AG08395 (cell line): ENCODE data around the gene MT1E.

Experiments used
- DNase-seq: peaks from one replicate; pipeline ENCODE4 v3.0.0; 2012; ENCODE audit warnings: mixed read lengths, low spot score

Gene MT1E

GRCh38 chr16:56626685-56627084 lies 1.1 kb downstream of the MT1E start:
- DNase-seq = no peak

- DNase-seq = no peak
Measured at GRCh38 chr16:56628486-56629350, 3.1 kb downstream of the MT1E start.

- DNase-seq = no peak
Measured at GRCh38 chr16:56629531-56629930, 4.0 kb downstream of the MT1E start.

GRCh38 chr16:56630134-56630533 lies 4.6 kb downstream of the MT1E start:
- DNase-seq = no peak

- no peak for DNase-seq
Measured at GRCh38 chr16:56631197-56631596, 5.6 kb downstream of the MT1E start.

- no peak for DNase-seq
Measured at GRCh38 chr16:56631832-56632155, 6.2 kb downstream of the MT1E start.

- DNase-seq = peak; percentile 31
Measured at GRCh38 chr16:56632156-56632847, 6.7 kb downstream of the MT1E start, which contains the start of gene MT1M. MT1M (plus strand) TSS chr16:56632659; CDS start chr16:56632732, 73 bp downstream.

- no peak for DNase-seq
Measured at GRCh38 chr16:56632848-56633365, 7.3 kb downstream of the MT1E start.

- DNase-seq = no peak
Measured at GRCh38 chr16:56633535-56633934, 8.0 kb downstream of the MT1E start.

- no peak for DNase-seq
Measured at GRCh38 chr16:56634715-56635440, 9.3 kb downstream of the MT1E start.

GRCh38 chr16:56635441-56635967 lies 9.9 kb downstream of the MT1E start:
- DNase-seq = no peak

- DNase-seq = no peak
Measured at GRCh38 chr16:56636616-56637413, 11.2 kb downstream of the MT1E start.

GRCh38 chr16:56637814-56638750 lies 12.5 kb downstream of the MT1E start, which contains the start of gene MT1A:
MT1A (plus strand) TSS chr16:56638666; CDS start chr16:56638739, 73 bp downstream.
- DNase-seq = peak; percentile 79

- no peak for DNase-seq
Measured at GRCh38 chr16:56639045-56639444, 13.5 kb downstream of the MT1E start.

- no peak for DNase-seq
Measured at GRCh38 chr16:56640076-56640475, 14.5 kb downstream of the MT1E start.

GRCh38 chr16:56641166-56641565 lies 15.6 kb downstream of the MT1E start:
- DNase-seq = no peak

GRCh38 chr16:56643080-56643778 lies 17.6 kb downstream of the MT1E start:
- peak; percentile 56 for DNase-seq

- DNase-seq = no peak
Measured at GRCh38 chr16:56643833-56644232, 18.3 kb downstream of the MT1E start.

- DNase-seq = no peak
Measured at GRCh38 chr16:56645311-56645710, 19.7 kb downstream of the MT1E start.
